Right atrium auricular region (tissue), 2 donors: ENCODE results near the gene EXO5. TPM values are rescaled to one million over a fixed set of nuclear protein-coding genes. Genes with fewer than 3 reads are reported as not detected.

Experiments used
- DNase-seq: peaks from one replicate; pipeline ENCODE4 v3.0.0-alpha.2; 2019; ENCODE audit warnings: low spot score
- H3K27ac ChIP-seq, 2 donors: fragments of 200-600 bp; sonication (generic); 1 replicate in 1 of 2; 2 replicates in 1 of 2; pipeline ENCODE4 v1.5.1; 2016 to 2019
- H3K27me3 ChIP-seq, 2 donors: fragments of 200-600 bp; sonication (generic); one replicate each; pipeline versions ENCODE4 v1.5.1 to v1.6.0; 2017 to 2019
- H3K36me3 ChIP-seq: fragments of 200-600 bp; sonication (generic); one replicate; pipeline ENCODE4 v1.5.1; 2016
- H3K4me1 ChIP-seq, 2 donors: fragments of 200-600 bp; sonication (generic); one replicate each; pipeline versions ENCODE4 v1.5.1 to v1.6.0; 2017 to 2019
- H3K4me3 ChIP-seq, 2 donors: fragments of 200-600 bp; sonication (generic); 1 replicate in 1 of 2; 2 replicates in 1 of 2; pipeline ENCODE4 v1.5.1; 2017 to 2019; ENCODE audit warnings: mild to moderate bottlenecking in 1 of 2, moderate library complexity in 1 of 2
- H3K9me3 ChIP-seq, 2 donors: fragments of 200-600 bp; sonication (generic); one replicate each; pipeline ENCODE4 v1.5.1; 2019
- CTCF ChIP-seq, 2 donors: fragments of 200-600 bp; sonication (generic); IDR thresholded peaks; one replicate each; pipeline ENCODE4 v1.5.1; 2019; ENCODE audit warnings: antibody characterized with exemption in 2 of 2
- total RNA-seq, 2 donors: library from RNA; depleted of rRNA; stranded (reverse); fragments of >200 nt; gene quantifications; one replicate each; pipeline ENCODE4 v1.1.0, GENCODE V29; 2016

EXO5 gene
- 1 to 10 TPM; 4.6 to 4.7 TPM for total RNA-seq

GRCh38 chr1:40508375-40509341, at the start of gene EXO5:
TSS of gene EXO5 (plus strand) at chr1:40508767. CDS start at chr1:40514545, 5,778 bp downstream.
- H3K4me3 ChIP-seq = peak within 1 kb of the TSS; percentile 62 to 78
- TF ChIP-seq CTCF (IDR thresholded peaks at IDR 0.05) = no peak
- H3K36me3 ChIP-seq = no peaks in the 10 kb centered on the region
- H3K27ac ChIP-seq = peak within 1 kb of the TSS; percentile 68 to 78
- peaks cover 0 to 17% of the 10 kb centered on the region in 2 donors for H3K4me1 ChIP-seq
- no peaks in the 10 kb centered on the region for H3K9me3 ChIP-seq
- H3K27me3 ChIP-seq = no peaks in the 10 kb centered on the region
- DNase-seq = peak; percentile 75

- Histone ChIP-seq H3K27ac (no peak overlapping the region), H3K4me3 (no peak overlapping the region), H3K27me3 (no peaks in the 10 kb centered on the region), H3K9me3 (peaks cover 38 to 100% of the 10 kb centered on the region in 2 donors), H3K4me1 (no peaks in the 10 kb centered on the region), H3K36me3 (peaks cover 5% of the 10 kb centered on the region)
- no peak for TF ChIP-seq CTCF (IDR thresholded peaks at IDR 0.05)
- DNase-seq = no peak
Observed at GRCh38 chr1:40462956-40463590, 45.5 kb upstream of the EXO5 start.

GRCh38 chr1:40469327-40469726, 39.2 kb upstream of the EXO5 start:
- Histone ChIP-seq H3K4me3 (no peak overlapping the region), H3K27ac (no peak overlapping the region), H3K36me3 (no peaks in the 10 kb centered on the region), H3K9me3 (peaks cover 8 to 69% of the 10 kb centered on the region in 2 donors), H3K27me3 (no peaks in the 10 kb centered on the region), H3K4me1 (no peaks in the 10 kb centered on the region)
- no peak for TF ChIP-seq CTCF (IDR thresholded peaks at IDR 0.05)
- no peak for DNase-seq

- TF ChIP-seq CTCF (IDR thresholded peaks at IDR 0.05) = no peak
- DNase-seq = no peak
- no peak overlapping the region for H3K4me3 ChIP-seq
- H3K27me3 ChIP-seq = no peaks in the 10 kb centered on the region
- no peaks in the 10 kb centered on the region for H3K36me3 ChIP-seq
- H3K27ac ChIP-seq = no peak overlapping the region
- H3K4me1 ChIP-seq = peaks cover 0 to 5% of the 10 kb centered on the region in 2 donors
- H3K9me3 ChIP-seq = peaks cover 0 to 25% of the 10 kb centered on the region in 2 donors
Observed at GRCh38 chr1:40475268-40475667, 33.3 kb upstream of the EXO5 start.

GRCh38 chr1:40476924-40477677, 31.5 kb upstream of the EXO5 start, which contains the start of gene ZFP69:
TSS of gene ZFP69 (plus strand) at chr1:40477290. CDS start at chr1:40479362, 2,072 bp downstream.
- peak within 1 kb of the TSS; percentile 28 to 35 for H3K27ac ChIP-seq
- peak within 1 kb of the TSS; percentile 67 for H3K4me3 ChIP-seq
- H3K36me3 ChIP-seq = peaks cover 4% of the 10 kb centered on the region
- DNase-seq = peak; percentile 62
- H3K4me1 ChIP-seq = peaks cover 0 to 5% of the 10 kb centered on the region in 2 donors
- H3K27me3 ChIP-seq = no peaks in the 10 kb centered on the region
- peak in 1 of 2 donors; percentile 33 for TF ChIP-seq CTCF (IDR thresholded peaks at IDR 0.05)
- peaks cover 0 to 14% of the 10 kb centered on the region in 2 donors for H3K9me3 ChIP-seq
